ENCODE measurements around the gene CDV3.
"Not testable (repeated sequence)": the region's sequence is repeated elsewhere in the genome, so short reads cannot be mapped to it uniquely, and the experiment has no call there.

The CDV3 gene, protein sequence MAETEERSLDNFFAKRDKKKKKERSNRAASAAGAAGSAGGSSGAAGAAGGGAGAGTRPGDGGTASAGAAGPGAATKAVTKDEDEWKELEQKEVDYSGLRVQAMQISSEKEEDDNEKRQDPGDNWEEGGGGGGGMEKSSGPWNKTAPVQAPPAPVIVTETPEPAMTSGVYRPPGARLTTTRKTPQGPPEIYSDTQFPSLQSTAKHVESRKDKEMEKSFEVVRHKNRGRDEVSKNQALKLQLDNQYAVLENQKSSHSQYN

GRCh38 chr3:133573629-133574194 is at the start of gene CDV3:
Gene CDV3, plus strand, starts transcription at chr3:133573686. Its CDS starts 359 bp downstream, at chr3:133574045.
- TF ChIP-seq, protein P1, sequence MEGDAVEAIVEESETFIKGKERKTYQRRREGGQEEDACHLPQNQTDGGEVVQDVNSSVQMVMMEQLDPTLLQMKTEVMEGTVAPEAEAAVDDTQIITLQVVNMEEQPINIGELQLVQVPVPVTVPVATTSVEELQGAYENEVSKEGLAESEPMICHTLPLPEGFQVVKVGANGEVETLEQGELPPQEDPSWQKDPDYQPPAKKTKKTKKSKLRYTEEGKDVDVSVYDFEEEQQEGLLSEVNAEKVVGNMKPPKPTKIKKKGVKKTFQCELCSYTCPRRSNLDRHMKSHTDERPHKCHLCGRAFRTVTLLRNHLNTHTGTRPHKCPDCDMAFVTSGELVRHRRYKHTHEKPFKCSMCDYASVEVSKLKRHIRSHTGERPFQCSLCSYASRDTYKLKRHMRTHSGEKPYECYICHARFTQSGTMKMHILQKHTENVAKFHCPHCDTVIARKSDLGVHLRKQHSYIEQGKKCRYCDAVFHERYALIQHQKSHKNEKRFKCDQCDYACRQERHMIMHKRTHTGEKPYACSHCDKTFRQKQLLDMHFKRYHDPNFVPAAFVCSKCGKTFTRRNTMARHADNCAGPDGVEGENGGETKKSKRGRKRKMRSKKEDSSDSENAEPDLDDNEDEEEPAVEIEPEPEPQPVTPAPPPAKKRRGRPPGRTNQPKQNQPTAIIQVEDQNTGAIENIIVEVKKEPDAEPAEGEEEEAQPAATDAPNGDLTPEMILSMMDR (conservative IDR thresholded peaks at IDR 0.05; ENCODE audit: low read depth, low read length) = no peak
- H3K4me3 ChIP-seq (ENCODE audit: low read length) = peak within 1 kb of the TSS; percentile 98
- no peak for DNase-seq (ENCODE audit: low read depth)

- DNase-seq (ENCODE audit: low read depth); H3K4me3 ChIP-seq (ENCODE audit: low read length): not testable (repeated sequence)
Measured at GRCh38 chr3:133523758-133524157, 49.7 kb upstream of the CDV3 start.

- DNase-seq (ENCODE audit: low read depth) = no peak
- no peak overlapping the region for H3K4me3 ChIP-seq (ENCODE audit: low read length)
- TF ChIP-seq, protein P1 (conservative IDR thresholded peaks at IDR 0.05; ENCODE audit: low read depth, low read length) = no peak
Measured at GRCh38 chr3:133525435-133525834, 48.1 kb upstream of the CDV3 start.

DNA sequence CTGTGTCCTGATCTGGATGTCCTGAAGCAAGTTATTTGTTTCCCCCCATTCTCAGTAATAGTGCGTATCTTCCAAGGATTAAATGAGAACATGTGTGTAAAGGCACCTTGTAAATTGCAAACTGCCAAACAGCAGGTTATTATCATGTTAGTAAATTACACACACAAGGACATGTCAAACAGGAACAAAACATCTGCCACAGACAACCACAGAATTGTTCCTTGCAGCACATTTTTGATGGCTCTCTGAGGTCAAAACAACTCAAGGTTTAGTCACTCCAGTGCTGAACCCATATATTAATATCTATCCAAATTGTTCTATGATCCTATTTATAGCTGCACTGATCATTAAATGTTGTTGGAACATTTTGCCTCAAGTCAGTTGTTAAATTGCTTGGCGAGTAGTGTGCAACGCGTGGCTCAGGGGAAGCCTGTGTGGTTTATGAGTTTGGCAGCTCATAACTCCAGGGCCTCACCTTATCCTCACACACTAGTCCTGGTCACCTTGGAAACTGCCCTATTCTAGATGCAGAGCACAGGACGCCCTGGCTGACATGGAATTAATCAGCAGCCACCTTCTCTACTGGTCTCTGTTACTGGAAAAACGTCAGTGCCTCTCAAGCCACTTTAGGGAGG is 46.3 kb upstream of the CDV3 start:
- TF ChIP-seq, protein P1 (conservative IDR thresholded peaks at IDR 0.05; ENCODE audit: low read depth, low read length) = no peak
- no peak for DNase-seq (ENCODE audit: low read depth)
- H3K4me3 ChIP-seq (ENCODE audit: low read length) = no peak overlapping the region

GRCh38 chr3:133529809-133530208 is 43.7 kb upstream of the CDV3 start:
- no peak overlapping the region for H3K4me3 ChIP-seq (ENCODE audit: low read length)
- no peak for DNase-seq (ENCODE audit: low read depth)
- TF ChIP-seq, protein P1 (conservative IDR thresholded peaks at IDR 0.05; ENCODE audit: low read depth, low read length) = no peak

DNA sequence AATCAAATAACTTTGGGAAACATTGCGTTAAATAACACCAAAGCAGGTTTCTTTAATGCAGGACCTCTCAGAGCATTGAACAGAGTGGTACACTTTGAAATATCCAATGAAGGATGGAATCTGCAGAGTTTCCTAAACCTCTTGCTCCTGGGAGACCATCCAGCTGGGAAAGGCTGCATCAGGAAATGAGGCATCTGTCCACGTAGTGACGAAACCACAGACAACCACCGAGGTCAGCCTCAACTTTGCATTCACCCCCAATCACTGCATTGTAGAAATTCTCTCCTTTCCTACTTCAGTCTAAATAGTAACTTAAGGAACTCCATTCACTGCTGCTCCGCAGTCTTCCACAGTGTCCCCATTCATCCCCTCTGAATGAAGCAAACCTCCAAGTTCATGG is 41.5 kb upstream of the CDV3 start:
- TF ChIP-seq, protein P1 (conservative IDR thresholded peaks at IDR 0.05; ENCODE audit: low read depth, low read length) = no peak
- no peak overlapping the region for H3K4me3 ChIP-seq (ENCODE audit: low read length)
- no peak for DNase-seq (ENCODE audit: low read depth)

DNA sequence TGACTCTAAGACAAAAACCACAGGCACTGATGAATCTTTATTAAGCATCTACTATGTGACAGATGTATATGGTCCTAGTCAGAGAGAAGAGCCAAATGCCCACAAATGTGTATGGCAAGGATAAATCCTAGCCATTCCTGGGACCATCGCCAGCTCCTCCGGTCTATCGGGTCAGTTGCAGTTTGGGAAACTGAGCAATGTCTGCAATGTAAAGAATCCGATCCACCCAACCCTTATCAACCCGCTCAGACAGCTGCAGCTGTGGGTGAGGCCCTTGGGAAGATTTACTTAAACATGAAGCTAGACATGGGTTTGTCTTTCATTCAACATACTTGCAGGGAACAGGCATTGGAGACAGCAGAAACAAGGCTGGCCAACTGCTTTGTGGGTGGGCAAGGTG is 40.5 kb upstream of the CDV3 start:
- DNase-seq (ENCODE audit: low read depth) = no peak
- TF ChIP-seq, protein P1 (conservative IDR thresholded peaks at IDR 0.05; ENCODE audit: low read depth, low read length) = no peak
- no peak overlapping the region for H3K4me3 ChIP-seq (ENCODE audit: low read length)

Measured in retinal pigment epithelial cell (primary cell).